ENCODE results near the gene CLDN1.
A peak's percentile ranks its signal among the peaks of the same experiment; 100 is the strongest.

The CLDN1 gene

GRCh38 chr3:190321789-190322603 lies at the start of gene CLDN1:
TSS of gene CLDN1 (minus strand) at chr3:190322446. CDS start at chr3:190322206, 240 bp downstream.
- peak within 1 kb of the TSS; percentile 61 for H3K4me3 ChIP-seq (ENCODE audit: low read depth, low read length)

- no peak overlapping the region for H3K4me3 ChIP-seq (ENCODE audit: low read depth, low read length)
Measured at GRCh38 chr3:190371152-190371551, 48.9 kb upstream of the CLDN1 start.

- H3K4me3 ChIP-seq (ENCODE audit: low read depth, low read length), result no peak overlapping the region
Measured at GRCh38 chr3:190370369-190370768, 48.1 kb upstream of the CLDN1 start.

GRCh38 chr3:190369668-190370295 lies 47.5 kb upstream of the CLDN1 start:
- H3K4me3 ChIP-seq (ENCODE audit: low read depth, low read length), result no peak overlapping the region

- H3K4me3 ChIP-seq (ENCODE audit: low read depth, low read length), result no peak overlapping the region
Measured at GRCh38 chr3:190368881-190369280, 46.6 kb upstream of the CLDN1 start.

- H3K4me3 ChIP-seq (ENCODE audit: low read depth, low read length), result no peak overlapping the region
Measured at GRCh38 chr3:190366133-190366532, 43.9 kb upstream of the CLDN1 start.

- no peak overlapping the region for H3K4me3 ChIP-seq (ENCODE audit: low read depth, low read length)
Measured at GRCh38 chr3:190362258-190362657, 40.0 kb upstream of the CLDN1 start.

- H3K4me3 ChIP-seq (ENCODE audit: low read depth, low read length), result no peak overlapping the region
Measured at GRCh38 chr3:190361791-190362190, 39.5 kb upstream of the CLDN1 start.

- H3K4me3 ChIP-seq (ENCODE audit: low read depth, low read length), result no peak overlapping the region
Measured at GRCh38 chr3:190360228-190360627, 38.0 kb upstream of the CLDN1 start.

- no peak overlapping the region for H3K4me3 ChIP-seq (ENCODE audit: low read depth, low read length)
Measured at GRCh38 chr3:190359813-190360212, 37.6 kb upstream of the CLDN1 start.

- no peak overlapping the region for H3K4me3 ChIP-seq (ENCODE audit: low read depth, low read length)
Measured at GRCh38 chr3:190357468-190357867, 35.2 kb upstream of the CLDN1 start.

- no peak overlapping the region for H3K4me3 ChIP-seq (ENCODE audit: low read depth, low read length)
Measured at GRCh38 chr3:190356246-190356645, 34.0 kb upstream of the CLDN1 start.

GRCh38 chr3:190352861-190353457 lies 30.7 kb upstream of the CLDN1 start:
- H3K4me3 ChIP-seq (ENCODE audit: low read depth, low read length), result no peak overlapping the region

- no peak overlapping the region for H3K4me3 ChIP-seq (ENCODE audit: low read depth, low read length)
Measured at GRCh38 chr3:190346541-190346940, 24.3 kb upstream of the CLDN1 start.

- no peak overlapping the region for H3K4me3 ChIP-seq (ENCODE audit: low read depth, low read length)
Measured at GRCh38 chr3:190345878-190346277, 23.6 kb upstream of the CLDN1 start.

- no peak overlapping the region for H3K4me3 ChIP-seq (ENCODE audit: low read depth, low read length)
Measured at GRCh38 chr3:190345027-190345821, 23.0 kb upstream of the CLDN1 start.

GRCh38 chr3:190340071-190340470 lies 17.8 kb upstream of the CLDN1 start:
- no peak overlapping the region for H3K4me3 ChIP-seq (ENCODE audit: low read depth, low read length)

- no peak overlapping the region for H3K4me3 ChIP-seq (ENCODE audit: low read depth, low read length)
Measured at GRCh38 chr3:190339130-190339529, 16.9 kb upstream of the CLDN1 start.

GRCh38 chr3:190338717-190339116 lies 16.5 kb upstream of the CLDN1 start:
- H3K4me3 ChIP-seq (ENCODE audit: low read depth, low read length), result no peak overlapping the region

- H3K4me3 ChIP-seq (ENCODE audit: low read depth, low read length), result no peak overlapping the region
Measured at GRCh38 chr3:190337301-190337700, 15.1 kb upstream of the CLDN1 start.

GRCh38 chr3:190336516-190337189 lies 14.4 kb upstream of the CLDN1 start:
- H3K4me3 ChIP-seq (ENCODE audit: low read depth, low read length), result no peak overlapping the region

Data from iPS-11a (cell line).